Aorta (tissue), 5 donors: ENCODE data around the gene MAS1L. TPM values are rescaled to one million over a fixed set of nuclear protein-coding genes. Genes with fewer than 3 reads are reported as not detected.

Source experiments
- ATAC-seq: fragments of 200-7000 bp; cut with Tn5 transposase; one replicate; pipeline ENCODE4 v1.9.1; 2022; ENCODE audit warnings: moderate library complexity; ENCODE audit not compliant: low FRiP score
- DNase-seq, 2 donors: peaks; one replicate each; pipeline ENCODE4 v3.0.0-alpha.2; 2020
- H3K27ac ChIP-seq, 2 donors: one replicate each; pipeline ENCODE4 v1.5.1; 2013; ENCODE audit warnings: low read length in 2 of 2, mild to moderate bottlenecking in 2 of 2, moderate library complexity in 2 of 2, control low read depth in 1 of 2, inconsistent platforms in 1 of 2, low read depth in 1 of 2
- H3K27me3 ChIP-seq, 2 donors: one replicate each; pipeline ENCODE4 v1.6.1; 2013; ENCODE audit warnings: control low read depth in 1 of 2, low read length in 1 of 2, mild to moderate bottlenecking in 1 of 2, moderate library complexity in 1 of 2; ENCODE audit not compliant: insufficient read depth in 2 of 2, control insufficient read depth in 1 of 2
- H3K36me3 ChIP-seq, 2 donors: one replicate each; pipeline ENCODE4 v1.6.1; 2013; ENCODE audit warnings: control low read depth in 1 of 2, low read length in 1 of 2, mild to moderate bottlenecking in 1 of 2; ENCODE audit not compliant: insufficient read depth in 2 of 2, control insufficient read depth in 1 of 2
- H3K4me1 ChIP-seq, 2 donors: one replicate each; pipeline ENCODE4 v1.6.1; 2013; ENCODE audit warnings: low read length in 2 of 2, control low read depth in 1 of 2, mild to moderate bottlenecking in 1 of 2, moderate library complexity in 1 of 2; ENCODE audit not compliant: insufficient read depth in 2 of 2, control insufficient read depth in 1 of 2
- H3K4me3 ChIP-seq, 2 donors: one replicate each; pipeline ENCODE4 v1.5.1; 2013; ENCODE audit warnings: low read length in 2 of 2, control low read depth in 1 of 2, mild to moderate bottlenecking in 1 of 2
- H3K9me3 ChIP-seq: one replicate; pipeline ENCODE4 v1.6.1; 2013; ENCODE audit warnings: mild to moderate bottlenecking, low read length; ENCODE audit not compliant: control insufficient read depth
- WGBS, 2 donors: extraction: QIAGEN DNeasy Blood & Tissue Kit; methylation state at CpG; one replicate each; pipeline ENCODE4 v1.1.7; 2013; 5-methylcytosine and 5-hydroxymethylcytosine counted together
- intact Hi-C, 2 donors: fragments of 100-400 bp; cut with DNase I; formaldehyde crosslinking; loops; one replicate each; pipeline versions ENCODE4 v1.14.2 to v1.15.0; 2022
- polyA plus RNA-seq, 2 donors: library from polyadenylated mRNA; stranded (reverse); fragments of 200-250 nt; gene quantifications; one replicate each; pipeline ENCODE4 v1.2.3, GENCODE V29; 2013
- total RNA-seq, 2 donors: library from RNA; stranded (reverse); fragmentation: NEBNext Ultra II Directional; extraction: Animal tissue kit (Norgen Biotek cat#: 25700); gene quantifications; one replicate each; pipeline ENCODE4 v1.2.1, GENCODE V29; 2021
- donor health status: healthy with polysubstance abuse.
- donor health status: Bipolar disorder and iron deficiency.
- donor health status: DM: no; HTN: no; CAD: no.
- donor health status: DM: no; HTN: no; CAD: no.
- donor health status: DM: yes; HTN: yes; CAD: no.

MAS1L gene
- total and polyA plus RNA-seq, 4 donors: 0.60 TPM; not detected in 3

DNA sequence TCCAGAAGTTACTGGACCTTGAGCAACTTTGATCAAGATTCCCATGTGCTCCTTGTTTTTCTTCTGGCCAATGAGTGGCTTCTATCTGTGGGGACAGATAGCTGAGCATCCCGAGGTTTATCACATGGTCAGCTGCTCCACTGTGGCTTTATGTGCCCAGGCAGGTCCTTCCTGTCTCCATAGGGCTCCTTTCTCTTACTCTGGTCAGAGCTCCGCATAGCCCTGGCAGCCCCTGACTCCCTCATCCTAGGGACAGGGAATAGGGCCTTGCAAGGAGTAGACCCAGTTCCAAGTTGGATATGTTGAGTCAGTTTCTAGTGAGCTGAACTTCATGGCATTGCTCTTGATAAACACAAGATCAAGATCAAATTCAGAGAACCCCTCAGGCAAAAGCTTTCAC, 6.4 kb upstream of the MAS1L start:
- DNase-seq: no peak
- intact Hi-C loops: no loop called here
- H3K27me3 ChIP-seq: peaks cover 0 to 2% of the 10 kb centered on the region in 2 donors
- peaks cover 5% of the 10 kb centered on the region for H3K9me3 ChIP-seq
- H3K36me3 ChIP-seq: no peaks in the 10 kb centered on the region
- no peak for ATAC-seq
- WGBS, 2 donors: 60 to 77% methylated on average over 2 of the region's 2 CpGs
- no peak overlapping the region for H3K4me3 ChIP-seq
- no peaks in the 10 kb centered on the region for H3K4me1 ChIP-seq
- no peak overlapping the region for H3K27ac ChIP-seq

DNA sequence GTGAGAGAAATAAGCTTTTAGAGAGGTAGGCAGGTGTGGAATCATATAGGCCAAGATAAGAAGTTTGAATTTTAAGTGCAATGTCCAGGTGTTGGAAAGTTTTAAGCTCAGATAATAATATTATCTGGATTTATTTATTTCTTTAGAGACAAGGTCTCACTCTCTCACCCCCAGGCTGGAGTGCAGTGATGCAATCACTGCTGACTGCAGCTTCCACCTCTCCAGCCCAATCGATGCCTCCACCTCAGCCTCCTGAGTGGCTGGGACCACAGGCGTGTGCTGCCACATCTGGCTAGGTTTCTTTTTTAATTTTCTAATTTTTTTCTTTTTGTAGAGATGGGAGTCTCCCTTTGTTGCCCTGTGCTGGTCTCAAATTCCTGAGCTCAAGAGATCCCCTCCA, 5.5 kb upstream of the MAS1L start:
- DNase-seq: no peak
- H3K4me1 ChIP-seq: no peaks in the 10 kb centered on the region
- no peak overlapping the region for H3K27ac ChIP-seq
- peaks cover 0 to 2% of the 10 kb centered on the region in 2 donors for H3K27me3 ChIP-seq
- H3K4me3 ChIP-seq: no peak overlapping the region
- 71% methylated on average over 2 of the region's 2 CpGs for whole genome bisulfite sequencing, 2 donors
- ATAC-seq: no peak
- H3K9me3 ChIP-seq: peaks cover 5% of the 10 kb centered on the region
- intact Hi-C loops: no loop called here
- H3K36me3 ChIP-seq: no peaks in the 10 kb centered on the region

DNA sequence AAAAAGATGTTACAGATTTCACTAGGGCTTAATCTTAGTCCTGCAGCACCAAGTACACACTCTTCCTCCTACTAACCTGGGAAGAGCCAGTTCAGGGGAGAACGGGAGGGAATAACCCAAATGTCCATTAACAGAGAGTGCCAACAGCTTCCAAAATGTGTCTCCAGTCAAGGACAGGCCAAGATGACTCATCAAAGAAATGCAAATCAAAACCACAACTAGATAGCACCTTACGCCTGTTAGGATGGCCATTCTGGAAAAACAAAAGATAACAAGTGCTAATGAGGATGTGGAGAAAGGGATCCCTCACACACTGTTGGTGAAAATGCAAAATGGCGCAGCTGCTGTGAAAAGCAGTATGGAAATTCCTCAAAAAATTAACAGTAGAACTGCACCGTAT, 3.8 kb upstream of the MAS1L start:
- no peaks in the 10 kb centered on the region for H3K36me3 ChIP-seq
- no peak overlapping the region for H3K27ac ChIP-seq
- no peak overlapping the region for H3K4me3 ChIP-seq
- DNase-seq (no peak), ATAC-seq (no peak)
- intact Hi-C loops: no loop called here
- H3K4me1 ChIP-seq: no peaks in the 10 kb centered on the region
- peaks cover 5% of the 10 kb centered on the region for H3K9me3 ChIP-seq
- 82 to 86% methylated on average over 4 of the region's 4 CpGs for WGBS, 2 donors
- H3K27me3 ChIP-seq: peaks cover 0 to 2% of the 10 kb centered on the region in 2 donors

DNA sequence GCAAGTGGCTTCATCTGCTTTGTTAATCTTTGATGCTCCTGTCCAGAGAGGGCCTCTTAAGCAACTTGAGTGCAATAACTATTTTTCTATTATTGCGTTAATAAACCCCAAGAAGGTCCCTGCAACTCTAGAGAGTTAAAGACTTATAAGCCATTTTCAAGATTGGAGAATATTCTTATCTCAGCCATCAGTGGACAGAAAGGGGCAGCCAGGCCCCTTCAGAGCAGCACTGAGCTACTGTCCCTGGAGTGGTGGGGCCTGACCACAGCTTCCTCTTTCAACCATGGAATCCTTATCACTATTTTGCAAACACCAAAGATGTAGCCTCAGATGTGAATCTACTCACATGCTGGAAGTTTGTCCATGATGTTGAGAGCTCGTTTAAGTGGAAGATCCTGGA, 2.8 kb upstream of the MAS1L start:
- WGBS, 2 donors: 75 to 79% methylated on average over 2 of the region's 2 CpGs
- DNase-seq (no peak), ATAC-seq (no peak)
- intact Hi-C loops: no loop called here
- Histone ChIP-seq H3K27me3 (peaks cover 0 to 2% of the 10 kb centered on the region in 2 donors), H3K4me1 (no peaks in the 10 kb centered on the region), H3K4me3 (no peak overlapping the region), H3K36me3 (no peaks in the 10 kb centered on the region), H3K27ac (no peak overlapping the region), H3K9me3 (peaks cover 5% of the 10 kb centered on the region)

DNA sequence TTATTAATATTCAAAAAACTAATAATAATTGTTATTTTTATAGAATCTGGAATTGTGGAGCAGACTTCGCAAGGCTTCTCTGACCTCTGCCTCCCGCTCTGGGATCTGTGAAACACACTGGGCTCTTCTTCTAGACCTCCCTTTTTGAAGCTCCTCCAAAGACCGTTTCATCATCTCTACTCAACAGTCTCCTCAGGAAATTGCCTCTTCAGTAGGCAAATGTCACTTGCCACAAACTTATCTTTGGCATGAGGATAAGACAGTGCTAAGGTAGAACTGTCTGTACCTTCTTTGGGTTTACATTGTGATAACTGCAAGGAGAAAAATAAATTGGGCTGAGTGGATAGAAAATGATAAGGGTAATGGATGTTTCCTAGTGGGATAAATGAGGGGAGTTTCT, 2.3 kb upstream of the MAS1L start:
- DNase-seq: no peak
- H3K27me3 ChIP-seq: peaks cover 0 to 2% of the 10 kb centered on the region in 2 donors
- peaks cover 5% of the 10 kb centered on the region for H3K9me3 ChIP-seq
- ATAC-seq: no peak
- 86 to 90% methylated on average over 3 of the region's 3 CpGs for WGBS, 2 donors
- no peak overlapping the region for H3K27ac ChIP-seq
- intact Hi-C loops: no loop called here
- H3K4me3 ChIP-seq: no peak overlapping the region
- H3K4me1 ChIP-seq: no peaks in the 10 kb centered on the region
- no peaks in the 10 kb centered on the region for H3K36me3 ChIP-seq

DNA sequence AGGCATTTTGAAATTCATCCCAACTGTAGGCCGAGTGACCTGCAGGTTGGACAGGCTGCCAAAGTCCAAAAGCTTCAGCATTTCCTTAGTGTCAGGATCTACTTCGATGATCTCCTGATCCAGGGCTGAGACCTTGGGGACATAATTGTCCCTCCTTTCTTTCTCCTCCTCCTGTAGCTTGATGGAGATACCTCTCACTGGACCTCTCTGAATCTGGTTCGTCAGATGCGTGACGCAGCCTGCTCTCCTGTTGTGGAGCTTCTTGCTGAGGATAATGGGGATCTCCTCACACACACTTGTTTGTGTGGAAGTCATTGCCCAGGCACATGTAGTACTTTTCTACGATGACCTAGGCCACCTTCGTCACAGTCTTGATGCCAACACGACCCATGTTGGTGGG, 1.5 kb upstream of the MAS1L start:
- H3K36me3 ChIP-seq: no peaks in the 10 kb centered on the region
- ATAC-seq: no peak
- no peak overlapping the region for H3K4me3 ChIP-seq
- H3K4me1 ChIP-seq: no peaks in the 10 kb centered on the region
- H3K27me3 ChIP-seq: no peaks in the 10 kb centered on the region
- DNase-seq: no peak
- H3K27ac ChIP-seq: no peak overlapping the region
- 90 to 92% methylated on average over 8 of the region's 8 CpGs for WGBS, 2 donors
- intact Hi-C loops: no loop called here
- H3K9me3 ChIP-seq: peaks cover 5% of the 10 kb centered on the region

DNA sequence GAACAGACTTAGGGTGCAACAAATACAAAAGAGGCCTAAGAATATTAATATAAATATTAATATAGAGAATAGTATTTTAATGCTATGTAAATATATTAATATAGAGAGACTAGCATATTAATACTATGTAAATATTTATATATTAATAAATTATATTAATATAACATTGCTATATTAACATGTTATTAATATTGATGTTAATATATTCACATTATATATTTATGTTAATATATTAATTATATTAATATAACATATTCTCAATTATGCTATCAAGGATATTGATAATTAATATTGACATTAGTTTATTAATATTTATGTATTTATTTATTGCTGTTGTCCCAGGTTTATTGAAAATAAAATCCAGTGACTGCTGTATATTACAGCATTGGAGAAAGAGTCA, 1.1 kb upstream of the MAS1L start:
- Histone ChIP-seq H3K4me3 (no peak overlapping the region), H3K9me3 (peaks cover 5% of the 10 kb centered on the region), H3K36me3 (no peaks in the 10 kb centered on the region), H3K27ac (no peak overlapping the region), H3K27me3 (no peaks in the 10 kb centered on the region), H3K4me1 (no peaks in the 10 kb centered on the region)
- ATAC-seq: no peak
- intact Hi-C loops: no loop called here
- DNase-seq: no peak

DNA sequence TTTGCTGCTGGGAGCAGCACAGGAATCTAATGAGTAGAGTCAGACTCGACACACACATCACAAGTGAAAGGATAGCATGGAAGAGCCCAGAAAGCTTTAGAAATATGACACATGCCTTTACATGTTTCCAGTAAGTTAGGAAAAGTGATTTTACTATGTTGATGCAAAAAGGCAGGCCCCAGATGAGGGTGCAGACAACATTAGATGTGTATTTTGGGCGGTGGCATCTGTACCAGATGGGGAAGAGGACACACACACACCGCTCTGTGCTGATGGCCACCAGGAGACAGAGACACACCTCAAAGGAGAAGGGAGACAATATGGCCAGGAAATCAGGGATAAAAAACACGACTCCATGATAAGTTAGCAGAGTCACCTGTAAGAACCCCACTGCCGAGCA, 625 bp downstream of the MAS1L start:
- ATAC-seq (no peak), DNase-seq (no peak)
- H3K27ac ChIP-seq: no peak overlapping the region
- WGBS, 2 donors: 84% methylated on average over 5 of the region's 5 CpGs
- no peaks in the 10 kb centered on the region for H3K4me1 ChIP-seq
- intact Hi-C loops: no loop called here
- H3K4me3 ChIP-seq: no peak overlapping the region
- H3K27me3 ChIP-seq: no peaks in the 10 kb centered on the region
- H3K36me3 ChIP-seq: no peaks in the 10 kb centered on the region
- peaks cover 5% of the 10 kb centered on the region for H3K9me3 ChIP-seq

DNA sequence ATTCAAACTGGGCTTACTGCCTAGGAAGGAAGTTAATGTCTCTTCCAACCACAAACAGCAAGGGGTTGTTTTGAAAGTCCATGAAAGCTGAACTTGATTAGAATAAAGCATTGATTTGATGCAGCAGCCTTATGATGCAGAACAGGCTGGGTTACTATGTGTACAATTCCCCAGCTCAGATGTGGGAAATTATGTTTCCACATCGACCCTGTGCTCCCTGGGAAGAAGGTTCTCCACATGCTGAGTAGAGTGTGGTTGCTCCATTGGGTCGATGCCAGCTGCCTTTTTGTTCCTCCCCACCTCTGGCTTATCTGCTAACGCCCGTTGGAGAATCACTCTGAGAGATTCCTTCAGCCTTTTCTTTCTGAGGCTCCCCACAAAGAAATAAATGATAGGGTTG, 1.2 kb downstream of the MAS1L start:
- no peaks in the 10 kb centered on the region for H3K36me3 ChIP-seq
- H3K27me3 ChIP-seq: no peaks in the 10 kb centered on the region
- no peak overlapping the region for H3K4me3 ChIP-seq
- no peak overlapping the region for H3K27ac ChIP-seq
- WGBS, 2 donors: 66 to 69% methylated on average over 4 of the region's 4 CpGs
- intact Hi-C loops: no loop called here
- DNase-seq (no peak), ATAC-seq (no peak)
- no peaks in the 10 kb centered on the region for H3K4me1 ChIP-seq
- H3K9me3 ChIP-seq: peaks cover 5% of the 10 kb centered on the region
